Mesenchymal stem cell (in vitro differentiated cells and primary cell): Measurements from ENCODE around the gene STUM.

Experiments
- DNase-seq: peaks from one replicate; pipeline ENCODE4 v3.0.0-alpha.2; 2013
- H2AFZ ChIP-seq: one replicate; pipeline ENCODE4 v1.6.1; 2013; ENCODE audit warnings: low read depth, mild to moderate bottlenecking, control low read depth, inconsistent platforms, low read length, moderate library complexity
- H2AK5ac ChIP-seq: 2 replicates; pipeline ENCODE4 v1.6.1; 2013; ENCODE audit warnings: low read length, moderate library complexity, mild to moderate bottlenecking, inconsistent platforms; ENCODE audit not compliant: severe bottlenecking
- H2BK120ac ChIP-seq: one replicate; pipeline ENCODE4 v1.6.1; 2013; ENCODE audit warnings: low read depth, mild to moderate bottlenecking, inconsistent platforms, low read length, moderate library complexity
- H2BK12ac ChIP-seq, 2 experiments: one replicate each; pipeline ENCODE4 v1.6.1; 2013; ENCODE audit warnings: inconsistent platforms in 2 of 2, low read length in 2 of 2, mild to moderate bottlenecking in 2 of 2, moderate library complexity in 2 of 2, control low read depth in 1 of 2
- H2BK15ac ChIP-seq: one replicate; pipeline ENCODE4 v1.6.1; 2013; ENCODE audit warnings: mild to moderate bottlenecking, low read depth, inconsistent platforms; ENCODE audit not compliant: poor library complexity, severe bottlenecking
- H2BK5ac ChIP-seq: 2 replicates; pipeline ENCODE4 v1.6.1; 2013; ENCODE audit warnings: low read depth, mild to moderate bottlenecking, low read length, control low read depth, inconsistent platforms; ENCODE audit not compliant: poor library complexity, severe bottlenecking
- H3K14ac ChIP-seq, 2 experiments: one replicate each; pipeline ENCODE4 v1.6.1; 2013; ENCODE audit warnings: inconsistent platforms in 2 of 2, low read length in 2 of 2, control low read depth in 1 of 2, mild to moderate bottlenecking in 1 of 2, moderate library complexity in 1 of 2
- H3K18ac ChIP-seq, 2 experiments: one replicate each; pipeline ENCODE4 v1.6.1; 2013; ENCODE audit warnings: inconsistent platforms in 2 of 2, low read length in 2 of 2, control low read depth in 1 of 2, low read depth in 1 of 2, mild to moderate bottlenecking in 1 of 2
- H3K23ac ChIP-seq, 2 experiments: one replicate each; pipeline ENCODE4 v1.6.1; 2013; ENCODE audit warnings: inconsistent platforms in 2 of 2, low read length in 2 of 2, mild to moderate bottlenecking in 2 of 2, moderate library complexity in 2 of 2, control low read depth in 1 of 2
- H3K27ac ChIP-seq: 2 replicates; pipeline ENCODE4 v1.5.1; 2013; ENCODE audit warnings: mild to moderate bottlenecking, moderate library complexity, low read length, control low read depth, inconsistent platforms; ENCODE audit not compliant: poor library complexity, severe bottlenecking
- H3K27me3 ChIP-seq, 2 experiments: 2 replicates each; pipeline versions ENCODE4 v1.6.1 to v1.7.0; 2013; ENCODE audit warnings: low read length in 2 of 2, mild to moderate bottlenecking in 2 of 2, moderate library complexity in 2 of 2, control low read depth in 1 of 2, inconsistent platforms in 1 of 2; ENCODE audit not compliant: control insufficient read depth in 1 of 2, insufficient read depth in 1 of 2
- H3K36me3 ChIP-seq, 2 experiments: 2 replicates each; pipeline versions ENCODE4 v1.6.1 to v1.7.0; 2013; ENCODE audit warnings: low read length in 2 of 2, control low read depth in 1 of 2, inconsistent platforms in 1 of 2, low read depth in 1 of 2, mild to moderate bottlenecking in 1 of 2; ENCODE audit not compliant: insufficient read depth in 2 of 2, control insufficient read depth in 1 of 2
- H3K4ac ChIP-seq, 2 experiments: one replicate each; pipeline ENCODE4 v1.6.1; 2013; ENCODE audit warnings: inconsistent platforms in 2 of 2, low read length in 2 of 2, mild to moderate bottlenecking in 2 of 2, moderate library complexity in 2 of 2, control low read depth in 1 of 2, low read depth in 1 of 2
- H3K4me1 ChIP-seq: 2 replicates; pipeline ENCODE4 v1.6.1; 2013; ENCODE audit warnings: low read depth, low read length, control low read depth; ENCODE audit not compliant: control insufficient read depth, insufficient read depth
- H3K4me2 ChIP-seq: 2 replicates; pipeline ENCODE4 v1.6.1; 2013; ENCODE audit warnings: low read length, mild to moderate bottlenecking, inconsistent platforms; ENCODE audit not compliant: poor library complexity, severe bottlenecking
- H3K4me3 ChIP-seq, 2 experiments: 2 replicates each; pipeline versions ENCODE4 v1.5.1 to v1.7.0; 2013; ENCODE audit warnings: low read length in 2 of 2, mild to moderate bottlenecking in 2 of 2, control low read depth in 1 of 2, low read depth in 1 of 2; ENCODE audit not compliant: insufficient read depth in 1 of 2
- H3K79me1 ChIP-seq: replicated peaks from 2 replicates; pipeline ENCODE4 v1.6.1; 2013; ENCODE audit warnings: mild to moderate bottlenecking, control low read depth, low read length, inconsistent platforms; ENCODE audit not compliant: poor library complexity, severe bottlenecking
- H3K9ac ChIP-seq: 2 replicates; pipeline ENCODE4 v1.7.0; 2013; ENCODE audit warnings: mild to moderate bottlenecking, low read length, moderate library complexity
- H3K9me3 ChIP-seq: 2 replicates; pipeline ENCODE4 v1.7.0; 2013; ENCODE audit warnings: mild to moderate bottlenecking, low read length; ENCODE audit not compliant: control insufficient read depth
- H4K8ac ChIP-seq: one replicate; pipeline ENCODE4 v1.6.1; 2013; ENCODE audit warnings: inconsistent platforms, mild to moderate bottlenecking, low read length, moderate library complexity
- H4K91ac ChIP-seq: one replicate; pipeline ENCODE4 v1.6.1; 2013; ENCODE audit warnings: mild to moderate bottlenecking, low read length, inconsistent platforms
- WGBS: methylation state at CpG from one replicate; pipeline ENCODE4 v1.1.7; 2013; ENCODE audit warnings: mixed read lengths; 5-methylcytosine and 5-hydroxymethylcytosine counted together

Gene STUM

DNA sequence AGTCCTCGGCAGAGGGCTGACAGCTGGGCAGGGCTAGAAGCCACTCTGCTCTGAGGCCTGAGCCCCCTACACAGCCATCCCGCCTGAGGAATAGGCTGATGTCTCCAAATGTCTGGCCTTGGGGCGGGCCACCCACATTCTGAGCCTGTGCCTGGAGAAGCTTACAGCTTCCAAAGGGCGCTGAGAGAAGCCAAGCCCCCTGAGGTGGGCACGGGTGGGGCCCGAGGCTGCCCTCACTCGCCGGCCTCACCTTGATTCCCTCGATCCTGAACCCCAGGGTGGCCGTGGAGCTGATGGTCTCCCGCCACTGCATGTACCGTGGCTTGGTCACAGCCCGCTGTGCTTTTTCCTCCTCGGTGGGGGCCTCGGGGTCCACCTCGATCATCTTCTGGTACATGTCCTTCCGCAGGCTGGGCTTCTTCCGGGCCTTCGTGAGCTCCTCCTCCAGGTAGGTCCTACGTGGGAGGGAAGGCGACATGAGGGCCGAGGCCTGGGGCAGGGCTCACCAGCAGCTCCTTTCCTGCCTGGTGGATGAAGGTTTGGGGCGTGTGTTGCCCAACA is 93.2 kb downstream of the STUM start:
- H3K36me3 ChIP-seq = peaks cover 33 to 49% of the 10 kb centered on the region in 2 experiments
- H3K79me1 ChIP-seq = peaks cover 1% of the 10 kb centered on the region
- H2BK12ac ChIP-seq = no peak overlapping the region
- H3K9ac ChIP-seq = no peak overlapping the region
- H2BK120ac ChIP-seq = no peak overlapping the region
- no peak overlapping the region for H3K23ac ChIP-seq
- no peak overlapping the region for H2AFZ ChIP-seq
- H3K9me3 ChIP-seq = no peaks in the 10 kb centered on the region
- no peak overlapping the region for H3K4ac ChIP-seq
- H2BK15ac ChIP-seq = no peak overlapping the region
- no peak overlapping the region for H2AK5ac ChIP-seq
- H3K27me3 ChIP-seq = no peaks in the 10 kb centered on the region
- no peak overlapping the region for H2BK5ac ChIP-seq
- no peak overlapping the region for H3K4me2 ChIP-seq
- no peak overlapping the region for H3K18ac ChIP-seq
- peaks cover 38% of the 10 kb centered on the region for H3K4me1 ChIP-seq
- H4K8ac ChIP-seq = no peak overlapping the region
- no peak overlapping the region for H3K14ac ChIP-seq
- WGBS = 97% methylated on average over 22 of the region's 23 CpGs
- no peak overlapping the region for H3K4me3 ChIP-seq
- DNase-seq = no peak
- peak overlapping the region; percentile 8 for H4K91ac ChIP-seq
- no peak overlapping the region for H3K27ac ChIP-seq

DNA sequence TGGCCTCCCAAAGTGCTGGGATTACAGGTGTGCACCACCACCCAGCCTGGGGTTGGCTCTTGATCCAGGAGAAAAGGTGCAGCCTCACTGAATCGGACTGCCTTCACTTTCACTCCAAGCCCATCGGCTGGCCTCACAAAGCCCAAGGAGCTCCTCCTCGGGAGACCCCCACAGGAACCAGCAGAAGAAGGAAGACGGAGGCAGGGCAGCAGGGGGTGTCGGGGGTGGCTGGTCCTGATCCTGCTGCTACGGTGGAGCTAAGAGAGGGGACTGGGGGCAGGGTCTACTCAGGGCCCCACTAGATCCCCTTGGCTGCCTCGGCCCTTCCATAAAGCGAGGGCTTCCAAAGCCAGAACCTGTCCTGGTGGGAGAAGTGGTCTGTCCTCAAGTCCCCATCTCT is 93.9 kb downstream of the STUM start:
- H3K4ac ChIP-seq = no peak overlapping the region
- H2BK5ac ChIP-seq = no peak overlapping the region
- peaks cover 5% of the 10 kb centered on the region for H3K79me1 ChIP-seq
- WGBS = 99% methylated on average over 8 of the region's 8 CpGs
- no peaks in the 10 kb centered on the region for H3K9me3 ChIP-seq
- peak overlapping the region in 1 of 2 experiments; percentile 29 for H2BK12ac ChIP-seq
- peak overlapping the region; percentile 12 for H2AK5ac ChIP-seq
- H3K23ac ChIP-seq = no peak overlapping the region
- no peak overlapping the region for H3K4me2 ChIP-seq
- peak overlapping the region in 1 of 2 experiments; percentile 15 for H3K14ac ChIP-seq
- no peak overlapping the region for H4K8ac ChIP-seq
- H4K91ac ChIP-seq = no peak overlapping the region
- H3K18ac ChIP-seq = no peak overlapping the region
- H2AFZ ChIP-seq = no peak overlapping the region
- H2BK120ac ChIP-seq = no peak overlapping the region
- DNase-seq = no peak
- peak overlapping the region; percentile 41 for H2BK15ac ChIP-seq
- no peak overlapping the region for H3K27ac ChIP-seq
- no peaks in the 10 kb centered on the region for H3K27me3 ChIP-seq
- H3K4me3 ChIP-seq = no peak overlapping the region
- H3K9ac ChIP-seq = no peak overlapping the region
- peaks cover 34 to 49% of the 10 kb centered on the region in 2 experiments for H3K36me3 ChIP-seq
- H3K4me1 ChIP-seq = peaks cover 41% of the 10 kb centered on the region

DNA sequence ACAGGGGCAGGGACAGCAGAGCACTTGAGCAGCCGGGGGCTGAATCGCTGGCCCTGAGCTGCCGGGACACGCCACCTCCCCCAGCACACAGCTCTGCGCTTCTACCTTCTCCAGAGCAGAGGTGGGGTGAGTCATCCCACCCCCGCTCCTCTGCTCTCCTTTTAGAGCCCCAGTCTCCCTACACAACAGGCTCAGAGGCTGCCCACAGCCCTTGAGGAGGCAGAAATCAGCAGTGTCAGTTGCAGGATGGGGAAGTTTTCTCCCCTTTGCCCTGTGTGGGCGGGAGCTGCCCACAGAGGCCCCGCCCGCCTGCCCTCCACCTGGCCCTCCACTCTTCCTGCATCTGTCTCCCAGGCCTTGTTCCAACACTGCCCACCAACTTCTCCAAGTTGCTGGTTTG is 94.6 kb downstream of the STUM start:
- Histone ChIP-seq H3K27me3 (no peaks in the 10 kb centered on the region), H3K14ac (no peak overlapping the region), H3K9me3 (no peaks in the 10 kb centered on the region), H2BK120ac (no peak overlapping the region), H3K4me1 (peaks cover 41% of the 10 kb centered on the region), H3K4ac (peak overlapping the region in 1 of 2 experiments; percentile 13), H3K36me3 (peaks cover 40 to 49% of the 10 kb centered on the region in 2 experiments), H4K8ac (peak overlapping the region; percentile 75), H2BK12ac (peak overlapping the region in 1 of 2 experiments; percentile 21), H3K4me3 (no peak overlapping the region), H3K4me2 (no peak overlapping the region), H2AFZ (no peak overlapping the region), H4K91ac (no peak overlapping the region), H2BK5ac (no peak overlapping the region), H2AK5ac (no peak overlapping the region), H3K79me1 (peaks cover 5% of the 10 kb centered on the region), H3K18ac (peak overlapping the region; percentile 32 to 52), H3K23ac (no peak overlapping the region), H3K27ac (no peak overlapping the region), H2BK15ac (no peak overlapping the region), H3K9ac (no peak overlapping the region)
- 62% methylated on average over 6 of the region's 9 CpGs for WGBS
- peak; percentile 73 for DNase-seq

DNA sequence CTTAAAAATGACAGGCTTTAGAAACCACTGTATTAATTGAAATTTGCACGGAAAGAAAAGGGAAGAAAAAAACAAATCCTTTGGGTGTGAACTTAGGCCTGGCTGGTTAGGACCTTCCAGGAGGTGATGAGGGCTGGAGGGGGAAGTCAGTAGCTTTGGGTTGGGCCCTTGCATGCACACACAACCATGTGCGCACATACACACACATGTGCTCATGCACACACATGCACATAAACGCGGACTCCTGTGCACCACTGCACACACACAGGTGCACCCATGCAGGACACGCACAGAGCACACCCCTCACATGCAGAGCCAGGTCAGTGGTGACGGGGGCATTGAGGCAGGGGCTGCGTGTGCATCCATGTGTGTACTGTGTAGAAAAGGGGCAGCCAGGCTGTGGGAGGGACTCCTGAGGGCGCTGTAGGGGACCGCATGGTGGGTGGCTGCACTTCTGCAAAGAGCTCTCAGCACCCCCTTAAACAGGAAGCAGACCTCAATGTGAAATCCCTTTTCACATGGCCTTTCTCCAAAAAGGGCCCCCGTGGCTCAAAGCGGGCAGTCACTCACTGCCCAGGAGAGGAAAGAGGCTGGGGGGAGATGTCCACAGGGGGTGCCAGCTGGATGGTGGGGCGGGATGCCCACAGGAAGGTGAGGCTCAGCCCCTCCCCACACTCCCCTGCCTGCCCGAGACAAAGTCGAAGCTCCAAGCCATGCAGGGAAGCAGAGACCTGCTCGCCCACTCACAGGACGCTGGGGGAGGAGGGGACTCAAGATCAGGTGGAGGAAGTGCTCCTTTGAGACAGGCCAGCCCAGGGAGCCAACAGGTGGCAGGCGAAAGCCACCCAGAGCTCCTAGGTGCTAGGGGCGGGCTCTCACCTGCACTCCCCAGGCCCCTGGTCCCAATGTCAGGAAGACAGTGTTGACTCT is 95.3 kb downstream of the STUM start:
- Histone ChIP-seq H2BK5ac (no peak overlapping the region), H4K8ac (no peak overlapping the region), H3K4me2 (no peak overlapping the region), H2BK15ac (peak overlapping the region; percentile 64), H3K14ac (peak overlapping the region in 1 of 2 experiments; percentile 55), H2BK12ac (no peak overlapping the region), H3K4me1 (peaks cover 41% of the 10 kb centered on the region), H4K91ac (no peak overlapping the region), H3K9me3 (no peaks in the 10 kb centered on the region), H3K9ac (no peak overlapping the region), H2AFZ (no peak overlapping the region), H3K18ac (peak overlapping the region in 1 of 2 experiments; percentile 0), H2BK120ac (no peak overlapping the region), H2AK5ac (peak overlapping the region; percentile 21), H3K36me3 (peaks cover 41 to 43% of the 10 kb centered on the region in 2 experiments), H3K27me3 (no peaks in the 10 kb centered on the region), H3K23ac (no peak overlapping the region), H3K4ac (no peak overlapping the region), H3K27ac (no peak overlapping the region), H3K79me1 (peaks cover 5% of the 10 kb centered on the region), H3K4me3 (no peak overlapping the region)
- no peak for DNase-seq
- WGBS = 95% methylated on average over 16 of the region's 18 CpGs
